NCI-H187 (cell line): ENCODE measurements around the gene FBXW4.
"Not testable (repeated sequence)": the region's sequence is repeated elsewhere in the genome, so short reads cannot be mapped to it uniquely, and the experiment has no call there.

Experiments used
- DNase-seq, 2 experiments: peaks; one replicate each; lab custom pipeline; 2025; lab: John Stamatoyannopoulos, UW

Gene FBXW4

GRCh38 chr10:101653536-101653935 is 41.4 kb downstream of the FBXW4 start:
- no peak for DNase-seq

GRCh38 chr10:101651336-101651735 is 43.6 kb downstream of the FBXW4 start:
- no peak for DNase-seq

GRCh38 chr10:101650863-101651262 is 44.1 kb downstream of the FBXW4 start:
- no peak for DNase-seq

- DNase-seq, result no peak
Observed at GRCh38 chr10:101649525-101650085, 45.4 kb downstream of the FBXW4 start.

- DNase-seq, result no peak
Observed at GRCh38 chr10:101647255-101647654, 47.7 kb downstream of the FBXW4 start.

- no peak for DNase-seq
Observed at GRCh38 chr10:101646364-101646763, 48.6 kb downstream of the FBXW4 start.

- DNase-seq, result no peak
Observed at GRCh38 chr10:101645659-101646058, 49.3 kb downstream of the FBXW4 start.

- no peak for DNase-seq
Observed at GRCh38 chr10:101644002-101644401, 51.0 kb downstream of the FBXW4 start.

GRCh38 chr10:101643546-101643945 is 51.4 kb downstream of the FBXW4 start:
- DNase-seq, result no peak

- DNase-seq, result no peak
Observed at GRCh38 chr10:101639141-101639900, 55.6 kb downstream of the FBXW4 start.

- not testable (repeated sequence) for DNase-seq
Observed at GRCh38 chr10:101633510-101633909, 61.5 kb downstream of the FBXW4 start.

- no peak for DNase-seq
Observed at GRCh38 chr10:101631821-101632475, 63.0 kb downstream of the FBXW4 start.

GRCh38 chr10:101630633-101630920 is 64.4 kb downstream of the FBXW4 start:
- no peak for DNase-seq

- no peak for DNase-seq
Observed at GRCh38 chr10:101629837-101630632, 64.9 kb downstream of the FBXW4 start.

GRCh38 chr10:101625821-101626412 is 69.1 kb downstream of the FBXW4 start:
- DNase-seq, result no peak

- no peak for DNase-seq
Observed at GRCh38 chr10:101624526-101625102, 70.4 kb downstream of the FBXW4 start.

- no peak for DNase-seq
Observed at GRCh38 chr10:101623528-101623927, 71.4 kb downstream of the FBXW4 start.

GRCh38 chr10:101619983-101620382 is 75.0 kb downstream of the FBXW4 start:
- no peak for DNase-seq

GRCh38 chr10:101618871-101619270 is 76.1 kb downstream of the FBXW4 start:
- DNase-seq, result no peak

- DNase-seq, result no peak
Observed at GRCh38 chr10:101617824-101618568, 77.0 kb downstream of the FBXW4 start.
